Vagina (tissue), 2 donors: ENCODE data around the gene KCTD18. TPM values are rescaled to one million over a fixed set of nuclear protein-coding genes. Genes with fewer than 3 reads are reported as not detected.

Source experiments
- DNase-seq, 2 donors: peaks; one replicate each; pipeline ENCODE4 v3.0.0-alpha.2; 2017; ENCODE audit errors: extremely low spot score in 2 of 2
- H3K27ac ChIP-seq: fragments of 200-600 bp; sonication (generic); one replicate; pipeline ENCODE4 v1.5.1; 2019
- H3K27me3 ChIP-seq: fragments of 200-600 bp; sonication (generic); one replicate; pipeline ENCODE4 v1.5.1; 2019
- H3K36me3 ChIP-seq, 2 donors: fragments of 200-600 bp; sonication (generic); one replicate each; pipeline ENCODE4 v1.5.1; 2017 to 2019
- H3K4me1 ChIP-seq: fragments of 200-600 bp; sonication (generic); one replicate; pipeline ENCODE4 v1.5.1; 2019
- H3K4me3 ChIP-seq, 2 donors: fragments of 200-600 bp; sonication (generic); 1 replicate in 1 of 2; 2 replicates in 1 of 2; pipeline ENCODE4 v1.5.1; 2016 to 2019
- H3K9me3 ChIP-seq: fragments of 200-600 bp; sonication (generic); one replicate; pipeline ENCODE4 v1.5.1; 2019
- POLR2A ChIP-seq, 2 donors: fragments of 450-650 bp; IDR thresholded peaks; one replicate each; pipeline ENCODE4 v1.6.1; 2017; ENCODE audit warnings: antibody characterized with exemption in 2 of 2, mild to moderate bottlenecking in 2 of 2, moderate library complexity in 2 of 2
- POLR2AphosphoS5 ChIP-seq, 2 donors: sonication (generic); formaldehyde crosslinking; IDR thresholded peaks; one replicate each; pipeline ENCODE4 v1.9.0; 2017; ENCODE audit warnings: antibody characterized with exemption in 2 of 2, mild to moderate bottlenecking in 2 of 2, low read depth in 1 of 2; ENCODE audit not compliant: insufficient read depth in 1 of 2
- intact Hi-C: fragments of 100-400 bp; cut with DNase I; formaldehyde crosslinking; loops from one replicate; pipeline ENCODE4 v1.15.1; 2023
- total RNA-seq: library from RNA; depleted of rRNA; stranded (reverse); fragments of >200 nt; gene quantifications from one replicate; pipeline ENCODE4 v1.2.3, GENCODE V29; 2016
- TF ChIP-seq, protein P1 (sequence below), 3 experiments: fragments of 450-650 bp in 2 of 3; fragments of 200-600 bp in 1 of 3; sonication (generic) in 1 of 3; IDR thresholded peaks; one replicate each; pipeline ENCODE4 v1.5.1; 2017 to 2019; ENCODE audit warnings: antibody characterized with exemption in 3 of 3, mild to moderate bottlenecking in 2 of 3, moderate library complexity in 2 of 3

The KCTD18 gene
- 16.9 TPM for total RNA-seq

DNA sequence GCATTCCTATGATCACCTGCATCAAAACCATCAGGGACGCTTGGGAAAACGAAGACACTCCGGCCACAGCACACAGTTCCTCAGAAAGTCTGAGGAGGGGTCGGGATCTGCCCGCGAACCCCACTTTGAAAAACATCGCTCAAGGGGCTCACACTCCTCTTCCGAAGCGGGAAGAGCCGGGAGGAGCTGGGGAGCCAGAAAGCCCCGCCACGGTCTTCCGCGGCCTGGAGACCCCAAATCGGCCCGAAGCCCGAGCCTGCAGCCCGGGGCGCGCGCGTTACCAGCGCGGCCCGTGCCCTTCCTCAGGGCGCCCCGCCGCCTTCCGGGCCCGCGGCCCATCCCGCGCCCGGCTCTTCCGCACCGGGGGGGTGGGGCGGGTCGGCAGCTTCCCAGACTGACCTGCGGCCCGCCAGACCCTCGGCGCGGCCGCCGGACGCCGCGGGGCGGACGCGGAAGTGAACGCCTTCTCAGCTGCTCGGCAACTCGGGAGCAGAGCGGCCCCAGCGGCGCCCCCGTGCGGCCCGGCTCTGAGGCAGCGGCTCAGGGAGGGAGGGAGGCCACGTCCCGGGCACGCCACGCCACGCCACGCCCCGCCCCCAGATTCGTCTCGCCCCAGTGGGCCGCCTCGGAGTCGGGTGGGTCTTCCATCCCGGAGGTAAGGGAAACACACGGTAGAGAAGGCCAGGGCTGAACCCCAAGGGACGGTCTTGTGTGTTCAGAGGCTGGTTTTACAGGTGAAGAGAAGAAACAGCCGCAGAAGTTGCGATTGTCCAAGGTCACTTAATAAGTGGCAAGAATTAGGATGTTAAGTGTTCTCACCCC is at the start of gene KCTD18:
Gene KCTD18, minus strand, starts transcription at position 457 of the 822 bp plus-strand sequence. CDS start 3,052 bp downstream, outside the sequence.
- peak within 1 kb of the TSS; percentile 69 to 88 for H3K4me3 ChIP-seq
- H3K27me3 ChIP-seq: no peaks in the 10 kb centered on the region
- H3K4me1 ChIP-seq: peaks cover 11% of the 10 kb centered on the region
- H3K36me3 ChIP-seq: peaks cover 0 to 11% of the 10 kb centered on the region in 2 donors
- H3K9me3 ChIP-seq: no peaks in the 10 kb centered on the region
- DNase-seq: no peak
- peak within 1 kb of the TSS; percentile 90 for H3K27ac ChIP-seq
- intact Hi-C loops: loop anchor here (5.0 kb wide), 1 partner anchor 1927 kb away; no protein-coding TSS in a partner anchor
- TF ChIP-seq, protein P1, sequence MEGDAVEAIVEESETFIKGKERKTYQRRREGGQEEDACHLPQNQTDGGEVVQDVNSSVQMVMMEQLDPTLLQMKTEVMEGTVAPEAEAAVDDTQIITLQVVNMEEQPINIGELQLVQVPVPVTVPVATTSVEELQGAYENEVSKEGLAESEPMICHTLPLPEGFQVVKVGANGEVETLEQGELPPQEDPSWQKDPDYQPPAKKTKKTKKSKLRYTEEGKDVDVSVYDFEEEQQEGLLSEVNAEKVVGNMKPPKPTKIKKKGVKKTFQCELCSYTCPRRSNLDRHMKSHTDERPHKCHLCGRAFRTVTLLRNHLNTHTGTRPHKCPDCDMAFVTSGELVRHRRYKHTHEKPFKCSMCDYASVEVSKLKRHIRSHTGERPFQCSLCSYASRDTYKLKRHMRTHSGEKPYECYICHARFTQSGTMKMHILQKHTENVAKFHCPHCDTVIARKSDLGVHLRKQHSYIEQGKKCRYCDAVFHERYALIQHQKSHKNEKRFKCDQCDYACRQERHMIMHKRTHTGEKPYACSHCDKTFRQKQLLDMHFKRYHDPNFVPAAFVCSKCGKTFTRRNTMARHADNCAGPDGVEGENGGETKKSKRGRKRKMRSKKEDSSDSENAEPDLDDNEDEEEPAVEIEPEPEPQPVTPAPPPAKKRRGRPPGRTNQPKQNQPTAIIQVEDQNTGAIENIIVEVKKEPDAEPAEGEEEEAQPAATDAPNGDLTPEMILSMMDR (IDR thresholded peaks at IDR 0.05): peak; percentile 62 to 74 (median 73)
- TF ChIP-seq POLR2AphosphoS5 (IDR thresholded peaks at IDR 0.05; ENCODE audit: insufficient read depth in 1 of 2, low read depth in 1 of 2) (peak in 1 of 2 donors; percentile 42), POLR2A (IDR thresholded peaks at IDR 0.05) (peak in 1 of 2 donors; percentile 82)

- H3K27me3 ChIP-seq: no peaks in the 10 kb centered on the region
- TF ChIP-seq, protein P1 (IDR thresholded peaks at IDR 0.05): no peak
- TF ChIP-seq POLR2AphosphoS5 (IDR thresholded peaks at IDR 0.05; ENCODE audit: insufficient read depth in 1 of 2, low read depth in 1 of 2): no peak
- no peak for TF ChIP-seq POLR2A (IDR thresholded peaks at IDR 0.05)
- H3K4me1 ChIP-seq: no peaks in the 10 kb centered on the region
- H3K9me3 ChIP-seq: no peaks in the 10 kb centered on the region
- H3K4me3 ChIP-seq: no peak overlapping the region
- H3K27ac ChIP-seq: no peak overlapping the region
- DNase-seq: no peak
- H3K36me3 ChIP-seq: no peaks in the 10 kb centered on the region
- intact Hi-C loops: no loop called here
These were observed 30.9 kb upstream of the KCTD18 start for GRCh38 chr2:200540793-200541192.

DNA sequence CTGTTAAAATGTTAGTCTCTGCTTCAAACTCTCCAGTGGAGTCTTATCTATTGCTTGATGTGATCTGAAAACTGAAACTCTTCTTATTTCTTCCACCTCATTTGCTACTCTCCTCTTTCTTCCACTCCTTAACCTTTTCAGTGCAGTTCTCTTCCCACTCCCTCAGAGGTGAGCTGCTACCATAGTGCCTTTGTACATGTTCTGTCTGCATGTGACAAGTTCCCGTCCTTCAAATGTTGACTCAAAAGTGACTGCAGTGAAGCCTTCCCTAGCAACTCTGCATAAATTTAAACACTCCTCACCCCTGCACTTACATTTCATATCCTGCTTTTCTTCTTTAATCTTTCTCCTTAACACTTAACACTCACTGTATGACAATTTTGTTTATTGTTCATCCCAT is 28.3 kb upstream of the KCTD18 start:
- Histone ChIP-seq H3K4me3 (no peak overlapping the region), H3K36me3 (no peaks in the 10 kb centered on the region), H3K27me3 (no peaks in the 10 kb centered on the region), H3K27ac (no peak overlapping the region), H3K9me3 (no peaks in the 10 kb centered on the region), H3K4me1 (no peaks in the 10 kb centered on the region)
- DNase-seq: no peak
- intact Hi-C loops: no loop called here
- TF ChIP-seq POLR2A (IDR thresholded peaks at IDR 0.05) (no peak), POLR2AphosphoS5 (IDR thresholded peaks at IDR 0.05; ENCODE audit: insufficient read depth in 1 of 2, low read depth in 1 of 2) (no peak)
- TF ChIP-seq, protein P1 (IDR thresholded peaks at IDR 0.05): no peak

GRCh38 chr2:200534572-200534971 is 24.7 kb upstream of the KCTD18 start:
- no peak for DNase-seq
- Histone ChIP-seq H3K9me3 (no peaks in the 10 kb centered on the region), H3K27ac (no peak overlapping the region), H3K36me3 (no peaks in the 10 kb centered on the region), H3K27me3 (no peaks in the 10 kb centered on the region), H3K4me3 (no peak overlapping the region), H3K4me1 (no peaks in the 10 kb centered on the region)
- TF ChIP-seq, protein P1 (IDR thresholded peaks at IDR 0.05): no peak
- no peak for TF ChIP-seq POLR2AphosphoS5 (IDR thresholded peaks at IDR 0.05; ENCODE audit: insufficient read depth in 1 of 2, low read depth in 1 of 2)
- TF ChIP-seq POLR2A (IDR thresholded peaks at IDR 0.05): no peak
- intact Hi-C loops: no loop called here

DNA sequence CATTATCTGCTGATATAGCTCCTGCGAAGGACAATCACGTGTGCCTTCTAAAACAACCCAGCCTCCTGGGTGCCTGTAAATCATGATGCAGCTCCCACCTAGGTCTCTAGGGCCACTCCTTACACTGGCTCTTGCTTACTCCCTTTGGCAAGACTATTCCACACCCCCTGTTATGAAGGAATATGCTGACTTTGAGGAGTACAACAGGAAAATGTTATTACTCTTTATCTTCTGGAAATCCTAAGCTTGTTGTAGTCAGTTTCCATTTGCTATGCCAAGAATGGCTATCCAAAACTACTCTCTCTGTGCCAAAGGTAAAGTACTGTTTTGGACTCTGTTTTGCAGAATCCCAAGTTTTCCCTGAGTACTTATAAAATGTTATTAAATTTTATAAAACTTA is 23.9 kb upstream of the KCTD18 start:
- no peak overlapping the region for H3K27ac ChIP-seq
- no peak for DNase-seq
- intact Hi-C loops: no loop called here
- no peaks in the 10 kb centered on the region for H3K4me1 ChIP-seq
- no peaks in the 10 kb centered on the region for H3K27me3 ChIP-seq
- TF ChIP-seq POLR2AphosphoS5 (IDR thresholded peaks at IDR 0.05; ENCODE audit: insufficient read depth in 1 of 2, low read depth in 1 of 2) (no peak), POLR2A (IDR thresholded peaks at IDR 0.05) (no peak)
- TF ChIP-seq, protein P1 (IDR thresholded peaks at IDR 0.05): no peak
- H3K9me3 ChIP-seq: no peaks in the 10 kb centered on the region
- H3K4me3 ChIP-seq: no peak overlapping the region
- no peaks in the 10 kb centered on the region for H3K36me3 ChIP-seq
